Measurements from ENCODE around the gene ST6GALNAC3. TPM values are rescaled to one million over a fixed set of nuclear protein-coding genes. Genes with fewer than 3 reads are reported as not detected.
"Not testable (repeated sequence)": the region's sequence is repeated elsewhere in the genome, so short reads cannot be mapped to it uniquely, and the experiment has no call there.

The ST6GALNAC3 gene
- total RNA-seq, 4 donors from 2014 or later = 9.7 to 34.0 (median 14.1) TPM

DNA sequence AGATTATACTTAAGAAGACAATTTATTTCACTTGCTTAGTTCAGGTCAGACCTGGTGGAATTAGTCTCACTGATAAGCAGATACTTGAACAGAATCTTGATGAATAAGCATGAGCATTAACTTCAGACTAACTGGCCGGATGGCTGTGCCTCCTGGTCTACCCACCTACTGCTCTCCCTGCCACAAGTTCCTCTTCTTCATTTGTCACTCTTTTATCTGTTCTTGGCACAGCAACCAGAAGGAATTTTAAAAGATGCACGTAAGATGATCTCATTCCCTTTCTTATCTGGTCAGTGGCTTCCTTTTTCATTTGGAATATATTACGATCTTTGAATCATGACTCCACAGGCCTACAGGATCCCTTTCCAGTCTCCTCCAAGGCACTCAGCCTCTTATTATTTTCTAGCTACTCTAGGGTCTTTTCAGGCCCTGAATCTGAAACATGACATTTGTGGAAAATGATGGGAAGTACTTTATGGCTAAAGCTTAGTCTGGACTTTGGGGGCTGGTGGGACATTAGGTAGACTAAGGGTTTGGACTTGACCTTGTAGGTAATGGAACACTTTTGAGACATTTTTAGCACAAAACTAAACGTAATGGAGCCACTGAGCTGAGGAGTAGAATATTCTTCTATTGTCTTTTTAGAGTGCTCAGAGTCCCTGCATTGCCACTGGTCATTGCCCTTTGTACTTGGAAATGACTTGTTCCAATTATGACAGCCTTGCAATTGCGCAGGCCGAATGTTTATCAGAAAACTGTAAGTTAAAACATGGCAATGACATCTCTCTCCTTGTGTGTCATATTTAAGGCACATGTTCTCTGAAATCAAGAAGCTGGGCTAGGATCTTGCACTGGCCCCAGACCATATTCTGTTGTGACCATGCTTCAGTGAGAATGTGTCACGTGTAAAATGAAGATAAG, 16.0 kb downstream of the ST6GALNAC3 start:
- TF ChIP-seq, protein P1, sequence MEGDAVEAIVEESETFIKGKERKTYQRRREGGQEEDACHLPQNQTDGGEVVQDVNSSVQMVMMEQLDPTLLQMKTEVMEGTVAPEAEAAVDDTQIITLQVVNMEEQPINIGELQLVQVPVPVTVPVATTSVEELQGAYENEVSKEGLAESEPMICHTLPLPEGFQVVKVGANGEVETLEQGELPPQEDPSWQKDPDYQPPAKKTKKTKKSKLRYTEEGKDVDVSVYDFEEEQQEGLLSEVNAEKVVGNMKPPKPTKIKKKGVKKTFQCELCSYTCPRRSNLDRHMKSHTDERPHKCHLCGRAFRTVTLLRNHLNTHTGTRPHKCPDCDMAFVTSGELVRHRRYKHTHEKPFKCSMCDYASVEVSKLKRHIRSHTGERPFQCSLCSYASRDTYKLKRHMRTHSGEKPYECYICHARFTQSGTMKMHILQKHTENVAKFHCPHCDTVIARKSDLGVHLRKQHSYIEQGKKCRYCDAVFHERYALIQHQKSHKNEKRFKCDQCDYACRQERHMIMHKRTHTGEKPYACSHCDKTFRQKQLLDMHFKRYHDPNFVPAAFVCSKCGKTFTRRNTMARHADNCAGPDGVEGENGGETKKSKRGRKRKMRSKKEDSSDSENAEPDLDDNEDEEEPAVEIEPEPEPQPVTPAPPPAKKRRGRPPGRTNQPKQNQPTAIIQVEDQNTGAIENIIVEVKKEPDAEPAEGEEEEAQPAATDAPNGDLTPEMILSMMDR (IDR thresholded peaks at IDR 0.05) = no peak
- ATAC-seq (ENCODE audit: low FRiP score) (no peak), DNase-seq (ENCODE audit: low spot score) (no peak)

DNA sequence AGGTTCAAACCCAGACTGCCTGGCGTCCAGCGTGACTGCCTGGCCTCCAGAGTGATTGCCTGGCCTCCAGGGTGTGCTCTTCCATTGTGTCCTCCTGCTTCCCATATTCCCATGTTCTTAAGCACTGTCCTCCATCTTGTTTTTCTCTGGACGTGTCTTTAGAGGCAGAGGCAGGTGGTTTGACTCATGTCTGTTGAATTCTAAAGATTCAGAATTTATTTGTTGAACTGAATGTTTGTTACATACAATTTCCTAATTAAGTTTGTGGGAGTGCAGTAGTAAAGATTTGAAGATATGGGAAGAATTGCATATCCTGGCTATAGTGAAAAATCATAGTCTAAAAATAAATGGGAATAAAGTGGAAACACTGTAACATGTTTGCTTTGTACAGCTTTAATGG, 18.3 kb downstream of the ST6GALNAC3 start:
- no peak for DNase-seq (ENCODE audit: low spot score)
- no peak for ATAC-seq (ENCODE audit: low FRiP score)
- TF ChIP-seq, protein P1 (IDR thresholded peaks at IDR 0.05) = no peak

DNA sequence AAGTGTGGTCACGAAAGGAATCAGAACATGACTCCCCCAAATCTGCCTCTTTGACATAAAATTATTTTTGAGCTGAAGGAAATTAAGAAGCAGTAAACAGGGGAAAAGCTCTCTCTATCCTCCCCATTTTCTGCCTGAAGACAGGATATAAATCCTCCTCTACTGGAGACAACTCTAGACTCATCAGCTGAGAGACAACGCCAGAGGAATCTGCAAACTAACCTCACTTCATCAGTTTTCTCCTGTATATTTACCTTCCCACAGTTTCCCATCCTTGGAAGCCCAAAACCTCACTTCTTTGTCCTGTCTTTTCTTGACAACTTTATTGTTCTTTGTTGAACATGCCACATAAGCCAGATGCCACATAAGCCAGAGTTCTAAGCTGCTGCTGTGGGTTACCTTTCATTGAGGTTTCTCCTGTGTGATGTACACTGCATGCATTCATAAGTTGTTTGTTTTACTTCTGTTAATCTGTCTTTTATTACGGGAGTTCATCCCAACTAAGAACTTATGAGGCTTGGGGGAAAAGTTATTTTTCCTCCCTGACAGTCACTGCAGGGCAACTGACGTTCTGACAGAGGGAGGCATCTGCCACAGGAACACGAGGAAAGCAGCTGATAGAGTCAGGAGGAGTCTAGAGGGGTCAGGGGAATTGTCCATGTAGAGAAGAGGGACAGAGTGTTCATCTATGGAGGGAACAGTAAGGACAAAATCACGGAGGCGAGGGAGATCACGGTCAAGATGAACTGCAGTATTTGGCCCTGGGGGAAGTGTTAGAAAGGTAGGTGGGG, 19.2 kb downstream of the ST6GALNAC3 start:
- DNase-seq (ENCODE audit: low spot score) = no peak

DNA sequence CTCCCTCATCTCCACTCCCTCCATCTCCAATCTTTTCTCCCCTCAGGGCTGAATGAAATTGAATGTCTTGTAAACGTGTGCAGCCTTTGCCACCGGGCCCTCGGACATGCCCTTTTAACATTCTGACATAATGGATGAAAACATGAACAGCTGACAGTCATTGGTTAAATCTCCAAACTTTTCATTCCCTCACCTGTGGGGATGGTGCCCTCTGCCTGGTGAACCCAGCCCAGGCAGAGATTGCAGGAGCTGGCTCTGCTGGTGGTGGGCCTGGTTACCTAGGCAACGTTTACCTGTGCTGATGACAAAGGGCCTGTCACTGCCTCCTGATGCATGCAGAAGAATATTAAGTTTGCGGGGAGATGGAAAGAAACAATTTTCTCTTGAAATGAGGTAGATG, 21.3 kb downstream of the ST6GALNAC3 start:
- no peak for ATAC-seq (ENCODE audit: low FRiP score)
- TF ChIP-seq, protein P1 (IDR thresholded peaks at IDR 0.05) = no peak
- no peak for DNase-seq (ENCODE audit: low spot score)

More for the DNA sequence above, 19.2 kb downstream of the ST6GALNAC3 start:
- TF ChIP-seq, protein P1 (IDR thresholded peaks at IDR 0.05) = no peak
- no peak for ATAC-seq (ENCODE audit: low FRiP score)

DNA sequence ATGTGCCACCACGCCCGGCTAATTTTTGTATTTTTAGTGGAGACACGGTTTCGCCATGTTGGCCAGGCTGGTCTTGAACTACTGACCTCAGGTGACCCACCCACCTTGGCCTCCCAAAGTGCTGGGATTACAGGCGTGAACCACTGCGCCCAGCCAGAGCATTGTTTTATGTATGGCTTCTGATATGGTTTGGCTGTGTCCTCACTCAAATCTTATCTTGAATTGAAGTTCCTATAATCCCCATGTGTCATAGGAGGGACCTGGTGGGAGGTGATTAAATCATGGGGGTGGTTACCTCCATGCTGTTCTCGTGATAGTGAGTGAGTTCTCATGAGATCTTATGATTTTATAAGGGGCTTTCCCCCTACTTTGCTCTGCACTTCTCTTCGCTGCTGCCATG, 22.5 kb downstream of the ST6GALNAC3 start:
- not testable (repeated sequence) for ATAC-seq (ENCODE audit: low FRiP score); DNase-seq (ENCODE audit: low spot score)

DNA sequence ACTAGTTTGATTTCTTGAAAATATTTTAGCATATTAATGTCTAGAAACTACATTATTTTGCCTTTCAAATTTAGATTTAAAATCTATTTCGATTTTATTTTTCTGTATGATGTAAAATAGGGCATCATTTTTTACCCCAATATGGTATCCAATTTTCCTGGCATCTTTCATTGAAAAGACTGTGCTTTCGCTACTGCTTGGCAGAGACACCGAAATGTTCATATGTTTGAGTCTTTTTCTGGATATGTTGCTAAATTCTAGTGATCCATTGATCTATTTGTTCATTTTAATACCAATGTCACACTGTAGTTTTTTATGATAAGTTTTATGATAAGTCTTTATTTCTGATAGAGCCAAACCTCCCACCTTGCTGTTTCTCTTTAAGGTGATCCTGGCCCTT, 24.3 kb downstream of the ST6GALNAC3 start:
- TF ChIP-seq, protein P1 (IDR thresholded peaks at IDR 0.05) = no peak
- no peak for ATAC-seq (ENCODE audit: low FRiP score)

DNA sequence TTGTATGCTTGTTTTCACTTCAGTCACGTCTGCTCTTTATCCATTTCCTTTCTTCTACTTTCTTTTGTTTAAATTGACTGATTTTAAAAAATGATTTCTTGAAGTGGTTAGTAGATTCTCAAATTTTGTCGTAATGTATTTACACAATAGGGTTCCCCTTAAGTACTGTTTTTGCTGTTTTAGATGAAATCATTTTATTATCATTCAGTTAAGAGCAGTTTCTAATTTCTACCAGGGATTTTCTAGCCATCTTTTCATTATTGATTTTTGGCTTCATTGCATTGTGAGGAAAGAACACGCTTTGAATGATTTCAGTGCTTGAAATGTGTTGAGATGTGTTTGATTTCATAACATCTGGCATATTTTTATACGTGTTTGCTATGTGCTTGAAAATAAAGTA, 27.0 kb downstream of the ST6GALNAC3 start:
- TF ChIP-seq, protein P1 (IDR thresholded peaks at IDR 0.05) = no peak
- no peak for ATAC-seq (ENCODE audit: low FRiP score)
- DNase-seq (ENCODE audit: low spot score) = no peak

More for the DNA sequence above, 24.3 kb downstream of the ST6GALNAC3 start:
- DNase-seq (ENCODE audit: low spot score) = no peak

All from omental fat pad (tissue), 4 donors.